SIG-M5 (cell line): ENCODE data around the gene UBE2E3.

ENCODE experiments used
- DNase-seq: peaks from one replicate; lab custom pipeline; 2025; lab: John Stamatoyannopoulos, UW

The UBE2E3 gene

DNA sequence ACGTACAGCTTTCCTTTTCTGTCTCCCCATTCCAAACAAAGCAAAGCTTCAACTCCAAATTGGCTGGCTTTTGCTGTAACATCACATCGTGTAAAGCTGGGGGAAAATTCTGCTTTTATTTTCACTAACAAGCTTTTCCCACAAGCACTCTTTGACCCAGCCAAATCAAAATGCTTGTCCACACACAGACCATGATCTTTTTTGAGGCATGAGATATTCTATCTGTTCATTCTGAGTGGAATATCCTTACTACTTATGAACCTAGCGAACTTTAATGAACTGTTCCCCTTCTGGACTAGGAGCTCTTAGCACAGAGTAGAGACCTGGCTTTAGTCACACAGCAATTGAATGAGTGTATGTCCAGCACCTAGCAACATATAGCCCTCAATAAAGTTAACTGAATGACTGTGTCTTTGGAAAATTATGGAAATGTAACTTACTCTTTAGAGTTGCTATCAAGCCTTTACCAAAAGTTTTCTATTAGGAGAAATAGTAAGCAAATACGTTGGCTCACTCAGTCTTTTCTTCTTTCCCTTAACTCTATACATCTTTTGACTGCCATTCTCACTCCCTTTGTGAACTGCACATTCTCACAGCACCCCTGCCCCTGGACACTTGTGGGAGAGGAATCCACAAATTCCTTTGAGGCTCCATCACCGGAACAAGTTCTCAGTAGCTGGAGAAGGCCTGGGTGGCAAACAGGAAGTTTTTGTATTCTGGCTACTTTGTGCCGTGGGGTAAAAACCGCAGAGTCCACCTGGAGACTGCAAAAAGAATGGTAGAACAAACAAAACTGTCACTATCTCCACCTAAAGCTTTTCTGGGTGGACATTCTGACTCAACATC is 1.3 kb upstream of the UBE2E3 start:
- DNase-seq = no peak

- no peak for DNase-seq
These were observed 678 bp upstream of the UBE2E3 start for GRCh38 chr2:180979749-180980105.

DNA sequence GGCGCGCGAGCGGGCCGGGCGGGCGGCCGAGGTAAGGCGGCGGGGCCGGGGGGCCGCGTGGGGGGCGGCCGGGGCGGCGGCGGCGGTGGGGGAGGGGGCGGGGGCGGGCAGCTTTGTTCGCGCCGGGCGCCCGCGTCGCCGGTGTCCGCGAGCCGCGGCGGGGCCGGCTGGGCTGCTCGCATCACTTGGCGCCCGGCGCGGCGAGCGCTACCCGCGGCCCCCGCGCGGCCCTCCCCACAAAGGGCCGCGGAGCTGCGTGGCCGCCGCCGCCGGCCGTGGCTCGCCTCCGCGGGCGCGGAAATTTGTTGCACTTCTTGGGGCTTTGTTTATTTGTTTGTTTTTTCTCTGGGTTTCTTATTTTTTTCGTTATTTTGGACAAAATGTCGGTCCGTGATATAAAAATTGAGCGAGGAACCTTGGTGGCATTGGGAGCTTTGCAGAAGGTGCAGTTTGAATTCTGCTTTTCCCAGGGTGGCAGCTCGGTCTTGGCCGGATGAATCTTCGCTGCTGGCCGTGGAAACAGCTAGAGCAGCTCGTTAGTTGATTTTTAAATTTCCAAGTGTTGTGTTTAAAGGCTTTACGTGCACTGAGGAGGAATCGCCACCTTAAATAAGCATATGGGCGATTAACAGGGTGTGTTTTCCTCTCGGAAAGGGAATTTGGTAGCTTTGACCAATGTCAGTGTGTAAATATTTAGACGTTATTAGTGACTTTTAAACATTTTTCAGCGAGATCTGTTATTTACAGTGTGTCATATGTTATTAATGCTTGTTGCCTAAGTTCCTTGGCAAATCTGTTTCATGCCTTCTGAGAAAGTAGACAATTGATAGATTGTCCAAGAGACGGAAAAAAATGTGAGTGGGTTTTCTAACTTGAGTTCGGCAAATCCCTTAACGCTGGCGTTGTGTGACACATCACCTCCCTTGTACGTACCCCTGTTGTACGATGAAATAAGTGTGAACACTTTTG is 822 bp downstream of the UBE2E3 start:
- DNase-seq = no peak

DNA sequence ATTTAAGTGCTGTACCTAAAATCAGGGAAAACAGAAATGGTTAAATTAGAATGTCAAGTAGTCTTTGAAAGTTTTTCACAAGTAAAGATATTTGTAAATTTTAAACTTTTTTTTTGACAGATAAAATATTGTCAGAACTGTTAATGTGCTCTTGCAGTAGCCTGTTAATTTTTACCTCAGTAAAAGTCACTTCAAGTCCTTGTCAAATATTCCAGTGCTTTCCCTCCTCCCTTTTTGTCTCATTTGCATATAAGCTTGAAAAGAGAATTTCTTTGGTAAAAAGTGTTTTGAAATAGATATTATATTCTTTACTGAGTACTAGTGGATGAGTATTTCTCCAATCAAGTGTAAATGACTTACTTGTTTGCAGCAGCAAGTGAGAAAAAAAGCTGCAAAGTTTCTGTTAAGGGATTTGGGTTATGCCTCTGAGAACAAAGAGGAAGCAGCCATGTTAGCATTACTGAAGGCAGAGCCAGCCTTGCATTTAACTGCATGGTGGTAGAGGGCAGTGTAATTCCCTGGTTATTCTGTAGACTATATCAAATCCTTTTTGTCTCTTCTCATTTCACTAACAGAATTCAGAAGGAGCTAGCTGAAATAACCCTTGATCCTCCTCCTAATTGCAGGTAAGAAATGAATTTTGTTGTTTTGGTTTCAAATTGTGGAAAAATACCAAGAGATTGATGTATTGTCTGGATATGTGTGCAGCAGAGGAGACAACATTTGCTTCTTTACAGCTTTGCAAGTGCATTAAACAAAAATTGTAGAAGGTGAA is 3.2 kb downstream of the UBE2E3 start:
- DNase-seq = no peak

DNA sequence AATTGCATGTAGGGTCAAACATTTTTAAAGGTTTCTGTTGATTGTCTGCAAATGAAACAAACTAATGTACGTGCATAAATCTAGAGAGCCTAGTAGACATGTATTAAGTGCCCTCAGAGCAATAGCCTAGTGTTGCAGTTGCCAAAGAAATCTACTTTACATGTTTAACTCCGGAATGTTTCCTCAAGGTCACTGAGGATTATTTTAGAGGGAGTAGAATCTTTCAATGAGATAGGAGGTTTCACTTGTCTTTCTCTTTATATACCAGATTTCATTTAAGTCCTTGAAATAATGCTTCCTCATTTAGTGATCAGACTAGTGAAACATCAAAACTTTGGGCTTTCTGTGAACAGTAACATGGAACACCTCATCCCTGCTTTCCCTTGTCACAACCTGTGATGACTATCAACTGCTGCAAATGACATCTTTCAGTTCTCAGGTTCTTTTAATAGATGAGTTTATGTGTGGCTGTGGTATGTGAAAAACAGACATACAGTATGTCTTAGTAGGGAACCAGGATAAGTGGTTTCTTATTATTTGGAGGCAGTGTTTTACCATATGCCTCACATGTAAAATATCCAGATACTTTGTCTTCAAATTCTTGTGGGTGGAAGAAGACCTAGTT is 5.5 kb downstream of the UBE2E3 start:
- DNase-seq = no peak

DNA sequence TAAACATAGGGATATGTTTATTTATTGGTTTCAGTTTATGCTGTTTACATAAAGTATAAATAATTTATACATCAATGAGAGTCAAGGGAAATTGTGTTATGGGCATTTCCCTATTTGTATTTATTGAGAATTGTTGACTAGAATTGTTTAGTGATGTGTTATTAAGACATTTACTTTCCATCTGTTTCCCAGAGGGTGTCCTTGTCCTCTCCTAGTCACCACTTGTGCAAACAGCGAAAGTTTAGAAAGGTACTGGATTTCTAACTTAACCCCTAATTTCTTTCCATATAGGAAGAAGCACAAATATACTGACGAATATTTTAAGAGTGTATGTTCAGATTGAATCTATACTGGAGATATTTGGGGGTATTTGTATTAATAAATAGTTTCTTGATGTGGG is 6.7 kb downstream of the UBE2E3 start:
- no peak for DNase-seq

GRCh38 chr2:180990337-180990736 is 9.9 kb downstream of the UBE2E3 start:
- no peak for DNase-seq

DNA sequence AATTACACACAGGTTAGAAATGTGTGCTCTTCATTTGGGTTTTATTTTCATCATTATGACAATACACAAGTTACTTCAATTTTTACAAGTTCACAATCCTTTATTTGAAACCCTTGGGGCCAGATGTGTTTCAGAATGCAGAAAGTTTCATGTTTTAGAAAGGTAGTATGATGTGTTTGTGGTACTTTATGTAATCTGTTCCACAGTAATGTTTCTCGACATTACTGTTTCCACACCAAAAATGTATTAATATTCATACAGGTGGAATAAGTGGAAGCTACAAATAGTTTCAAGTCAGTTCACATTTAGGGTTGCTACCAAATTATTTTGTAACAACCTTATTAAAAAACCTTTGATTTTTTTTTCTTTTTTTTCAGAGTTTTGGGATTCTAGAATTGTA is 10.4 kb downstream of the UBE2E3 start:
- no peak for DNase-seq

- no peak for DNase-seq
These were observed 11.0 kb downstream of the UBE2E3 start for GRCh38 chr2:180991361-180991760.

DNA sequence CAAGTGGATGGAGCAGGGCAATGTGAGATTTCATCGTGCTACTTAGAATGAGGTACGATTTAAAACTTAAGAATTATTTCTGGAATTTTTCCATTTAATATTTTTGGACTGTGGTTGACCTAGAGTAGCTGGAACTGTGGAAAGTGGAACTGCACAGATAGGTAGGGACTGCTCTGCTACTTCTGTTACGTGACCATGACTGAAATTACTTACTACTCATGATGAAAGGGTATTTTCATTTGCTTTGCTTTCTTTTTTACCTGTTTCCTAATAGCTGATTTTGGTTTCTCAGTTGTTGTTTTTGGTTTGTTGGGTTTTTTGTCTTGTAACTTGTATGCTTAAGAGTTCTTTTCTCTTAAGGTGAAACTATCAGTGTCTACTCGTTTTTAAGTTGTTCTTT is 11.4 kb downstream of the UBE2E3 start:
- DNase-seq = no peak

DNA sequence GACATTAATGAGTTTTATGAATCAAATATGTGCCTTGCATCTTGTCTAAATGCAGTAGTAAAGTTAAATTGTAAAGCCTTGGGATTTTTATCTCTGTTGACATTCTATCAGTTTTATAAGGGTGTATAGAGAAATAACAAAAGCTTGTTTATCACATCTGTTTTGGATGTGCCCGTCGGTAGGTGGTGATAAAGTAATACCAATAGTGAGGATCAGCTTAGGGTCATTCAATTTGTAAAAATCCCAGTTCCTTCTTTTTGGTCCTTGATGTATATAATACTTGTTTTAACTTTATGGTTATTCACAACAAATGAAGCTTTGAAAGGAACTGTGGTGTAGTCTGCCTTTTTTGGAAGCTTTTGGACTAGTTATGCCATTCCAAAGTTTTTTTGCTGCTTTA is 12.6 kb downstream of the UBE2E3 start:
- no peak for DNase-seq

DNA sequence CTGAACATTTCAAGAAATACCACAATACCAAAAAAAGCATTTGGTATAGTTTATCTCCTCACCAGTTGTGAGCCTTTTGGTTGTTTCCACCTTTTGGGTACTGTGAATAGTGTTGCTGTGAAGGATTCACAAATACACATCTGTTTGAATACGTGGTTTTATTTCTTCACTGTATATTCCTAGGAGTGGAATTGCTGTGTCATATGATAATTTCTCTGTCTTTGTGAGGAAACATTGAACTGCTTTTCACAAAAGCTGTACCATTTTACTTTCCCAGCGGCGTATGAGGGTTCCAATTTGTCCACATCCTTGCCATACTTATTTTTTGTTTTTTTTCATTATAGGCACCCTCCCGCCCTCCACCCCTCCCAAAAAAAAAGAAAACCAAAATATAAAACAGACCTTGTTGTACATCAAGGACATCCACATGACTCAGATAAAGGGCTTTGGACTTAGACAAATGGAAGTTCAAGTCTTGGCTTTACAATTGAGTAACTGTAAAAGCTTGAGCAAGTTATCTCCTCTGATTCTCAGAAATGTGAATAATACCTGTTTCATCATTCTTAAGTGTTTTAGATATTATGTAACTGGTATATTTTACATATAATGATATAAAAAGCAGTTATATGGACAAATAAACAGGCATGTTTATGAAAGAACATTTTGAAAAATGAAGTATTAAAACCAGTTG is 19.0 kb downstream of the UBE2E3 start:
- no peak for DNase-seq

DNA sequence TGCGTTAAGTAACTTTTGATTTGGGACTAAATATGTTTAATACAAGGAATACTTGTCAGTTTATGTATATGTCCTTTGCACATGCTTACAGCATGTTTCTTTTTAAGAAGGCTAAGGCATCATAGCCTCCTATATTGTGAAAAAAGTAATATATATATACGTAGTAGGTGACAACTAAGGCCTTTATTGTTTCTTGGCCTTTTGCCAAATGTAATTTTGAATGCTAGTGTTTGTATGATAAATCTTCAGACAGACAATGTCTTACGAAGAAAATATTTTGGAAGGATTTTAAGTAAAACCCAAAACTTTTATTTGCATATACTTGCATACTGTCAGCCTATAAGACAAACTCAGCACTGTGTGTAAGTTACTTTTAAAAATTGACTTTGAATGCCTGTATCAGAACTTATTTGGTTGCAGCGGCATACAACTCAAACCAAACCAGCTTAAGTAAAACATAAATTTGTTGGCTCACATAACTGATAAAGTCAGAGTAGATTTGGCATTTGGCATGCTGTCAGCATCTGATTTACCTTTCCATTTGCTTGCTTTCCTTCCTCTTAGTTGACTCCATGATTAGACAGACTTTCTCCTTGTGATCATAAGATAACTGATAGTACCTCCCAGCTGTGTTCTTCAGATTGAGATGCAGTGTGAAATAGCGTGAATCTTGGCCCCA is 24.4 kb downstream of the UBE2E3 start:
- no peak for DNase-seq

- DNase-seq = no peak
These were observed 24.9 kb downstream of the UBE2E3 start for GRCh38 chr2:181005326-181005655.

- DNase-seq = no peak
These were observed 25.4 kb downstream of the UBE2E3 start for GRCh38 chr2:181005809-181006208.

DNA sequence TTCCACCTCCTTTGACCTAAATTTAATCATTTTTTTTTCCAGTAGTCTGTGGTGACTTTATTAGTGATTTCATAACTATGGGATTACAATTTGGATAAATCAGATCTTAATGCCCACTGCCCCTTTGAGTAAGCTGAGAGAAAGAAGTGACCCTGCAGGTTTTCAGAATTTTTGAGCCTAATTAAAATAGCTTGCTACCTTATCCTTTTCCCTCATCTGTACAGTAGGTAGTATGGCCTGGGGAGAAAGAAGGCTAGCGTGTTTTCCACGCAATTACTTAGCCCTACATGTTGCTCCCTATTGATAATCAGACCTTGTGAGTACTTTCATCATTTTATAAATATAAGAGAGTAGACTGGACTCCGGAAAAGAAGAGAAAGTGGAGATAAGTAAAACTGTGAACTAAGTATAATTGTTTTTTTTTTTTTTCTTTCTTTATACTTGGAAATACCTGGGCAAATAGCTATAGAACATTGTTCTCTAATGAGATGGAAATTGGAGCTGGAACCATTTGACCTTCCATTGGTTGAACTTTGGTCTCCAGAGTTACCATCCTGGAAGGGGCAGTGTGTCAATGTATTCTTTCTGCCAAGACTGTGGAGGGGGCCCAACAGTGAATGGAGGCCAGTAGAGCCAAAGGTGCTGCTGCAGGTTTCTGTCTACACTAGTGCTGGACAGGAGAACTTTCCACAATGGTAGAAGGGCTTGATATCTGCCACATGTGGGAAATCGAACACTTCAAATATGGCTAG is 26.9 kb downstream of the UBE2E3 start:
- no peak for DNase-seq

GRCh38 chr2:181008407-181008806 is 28.0 kb downstream of the UBE2E3 start:
- DNase-seq = no peak

DNA sequence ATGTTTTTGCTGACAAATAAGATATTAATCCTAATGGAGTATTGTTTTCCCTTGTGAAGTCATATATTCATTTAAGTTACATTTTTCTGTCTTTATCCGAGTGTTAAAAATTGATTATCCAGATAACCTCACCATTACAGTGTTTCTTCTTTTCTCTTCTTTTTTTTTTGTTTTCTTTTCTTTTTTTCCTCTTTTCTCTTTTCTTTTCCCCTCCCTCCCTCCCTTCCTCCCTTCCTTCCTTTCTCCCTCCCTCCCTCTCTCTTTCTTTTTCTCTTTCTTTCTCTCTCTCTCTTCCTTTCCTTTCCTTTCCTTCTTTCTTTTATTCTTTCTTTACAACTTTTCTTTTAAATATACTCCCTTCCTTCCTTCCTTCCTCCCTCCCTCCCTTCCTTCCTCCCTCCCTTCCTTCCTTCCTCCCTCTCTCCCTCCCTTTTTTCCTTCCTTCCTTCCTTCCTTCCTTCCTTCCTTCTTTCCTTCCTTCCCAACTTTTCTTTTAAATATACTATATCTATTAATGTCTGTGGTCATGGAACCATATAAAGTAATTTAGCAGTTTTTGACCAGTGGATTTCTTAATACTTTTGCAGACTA is 40.9 kb downstream of the UBE2E3 start:
- DNase-seq = no peak

DNA sequence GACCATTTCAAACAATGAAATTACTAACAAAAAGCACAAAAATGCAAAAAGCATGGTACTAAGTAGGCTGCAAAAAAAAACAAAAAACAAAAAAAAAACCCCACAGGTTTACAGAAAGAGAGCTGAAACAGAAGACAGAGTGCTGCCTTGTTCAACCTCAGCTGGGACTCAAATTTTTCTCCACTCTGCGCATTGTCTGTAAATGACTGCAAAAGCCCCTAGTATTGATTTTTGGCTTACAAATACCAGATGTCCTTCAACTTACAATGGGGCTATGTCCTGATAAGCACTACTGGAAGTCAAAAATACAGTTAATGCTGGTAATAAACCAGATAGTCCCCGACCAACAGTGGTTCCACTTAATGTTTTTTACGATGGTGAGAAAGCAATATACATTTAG is 42.2 kb downstream of the UBE2E3 start:
- no peak for DNase-seq

- no peak for DNase-seq
These were observed 44.6 kb downstream of the UBE2E3 start for GRCh38 chr2:181025004-181025403.
